ENCODE data around the gene PIP5K1C.
"Not testable (repeated sequence)": the region's sequence is repeated elsewhere in the genome, so short reads cannot be mapped to it uniquely, and the experiment has no call there.

PIP5K1C gene

GRCh38 chr19:3590991-3591659 is 109.1 kb downstream of the PIP5K1C start:
- DNase-seq (ENCODE audit: low read depth in 2 of 2): no peak

- DNase-seq (ENCODE audit: low read depth in 2 of 2): no peak
Measured at GRCh38 chr19:3589949-3590348, 110.3 kb downstream of the PIP5K1C start.

GRCh38 chr19:3589439-3589838 is 110.8 kb downstream of the PIP5K1C start:
- no peak for DNase-seq (ENCODE audit: low read depth in 2 of 2)

GRCh38 chr19:3586707-3587346 is 113.4 kb downstream of the PIP5K1C start:
- DNase-seq (ENCODE audit: low read depth in 2 of 2): no peak

- DNase-seq (ENCODE audit: low read depth in 2 of 2): no peak
Measured at GRCh38 chr19:3586127-3586626, 114.1 kb downstream of the PIP5K1C start.

- no peak for DNase-seq (ENCODE audit: low read depth in 2 of 2)
Measured at GRCh38 chr19:3585301-3586126, 114.8 kb downstream of the PIP5K1C start, which contains the start of gene GIPC3. Gene GIPC3, plus strand, starts transcription at chr19:3585478. Its CDS starts 120 bp downstream, at chr19:3585598.

GRCh38 chr19:3584036-3584802 is 116.0 kb downstream of the PIP5K1C start:
- not testable (repeated sequence) for DNase-seq (ENCODE audit: low read depth in 2 of 2)

GRCh38 chr19:3581792-3582191 is 118.5 kb downstream of the PIP5K1C start:
- not testable (repeated sequence) for DNase-seq (ENCODE audit: low read depth in 2 of 2)

Data from fibroblast of skin of left biceps (primary cell).